NT2/D1 (cell line): Measurements from ENCODE around the gene CHCHD5.

Experiments
- SUZ12 ChIP-seq: IDR thresholded peaks from 2 replicates; pipeline ENCODE4 v1.6.1; 2011; ENCODE audit not compliant: insufficient read length, insufficient read depth; ENCODE audit errors: extremely low read depth
- YY1 ChIP-seq: IDR thresholded peaks from 2 replicates; pipeline ENCODE4 v1.6.1; 2011; ENCODE audit not compliant: insufficient read length, insufficient read depth
- ZNF274 ChIP-seq: IDR thresholded peaks from 2 replicates; pipeline ENCODE4 v1.6.1; 2011; ENCODE audit warnings: mild to moderate bottlenecking, low read depth, low read length

GRCh38 chr2:112547333-112547732 lies 37.1 kb upstream of the CHCHD5 start:
- TF ChIP-seq SUZ12 (no peak), ZNF274 (no peak), YY1 (no peak)
